ENCODE results near the gene CATSPER3.

The CATSPER3 gene

GRCh38 chr5:135012033-135012588 is 44.4 kb downstream of the CATSPER3 start:
- no peak for DNase-seq

DNA sequence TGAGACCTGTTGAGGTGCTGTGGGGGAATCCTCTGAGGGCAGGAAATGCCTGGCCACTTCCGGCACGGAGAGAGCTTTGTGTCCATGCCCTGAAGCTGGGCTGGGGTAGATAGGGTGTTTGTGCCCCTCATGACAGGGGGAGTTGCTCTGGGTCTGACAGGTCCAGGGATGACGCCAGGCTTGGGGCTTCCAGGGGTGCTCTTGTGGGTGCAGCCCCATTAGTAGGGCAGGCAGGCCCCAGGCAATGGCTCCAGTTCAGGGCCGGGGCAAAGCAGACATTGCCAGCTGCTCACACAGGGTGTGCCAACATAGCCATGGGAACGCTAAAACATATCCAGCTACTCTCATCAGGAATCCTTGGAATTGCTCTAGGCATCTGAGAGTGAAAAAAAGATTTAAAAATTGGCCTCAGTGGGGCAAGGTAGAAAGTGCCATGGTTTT is 45.3 kb downstream of the CATSPER3 start:
- no peak for DNase-seq

DNA sequence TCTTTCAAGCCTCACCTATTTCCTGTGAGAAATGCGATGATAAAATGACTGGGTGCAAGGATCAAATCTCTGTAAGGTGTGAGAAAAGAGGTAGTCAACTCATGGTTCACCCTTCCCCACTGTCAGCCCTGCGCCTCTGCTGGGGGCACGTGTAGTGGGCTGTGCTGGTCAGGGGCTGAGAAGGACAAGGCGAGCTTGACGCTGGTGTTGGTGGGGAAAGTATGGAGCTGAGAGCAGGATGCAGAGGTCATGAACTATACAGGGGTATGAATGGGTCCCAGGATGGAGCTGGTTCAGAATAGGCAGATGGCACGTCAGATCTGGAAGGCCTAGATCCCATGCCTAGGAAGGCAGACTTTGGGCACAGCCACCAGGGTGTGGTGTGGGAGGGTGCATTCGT is 45.7 kb downstream of the CATSPER3 start:
- no peak for DNase-seq

- DNase-seq, result no peak
Observed at GRCh38 chr5:135013947-135014570, 46.4 kb downstream of the CATSPER3 start.

GRCh38 chr5:135015942-135016341 is 48.2 kb downstream of the CATSPER3 start:
- no peak for DNase-seq

DNA sequence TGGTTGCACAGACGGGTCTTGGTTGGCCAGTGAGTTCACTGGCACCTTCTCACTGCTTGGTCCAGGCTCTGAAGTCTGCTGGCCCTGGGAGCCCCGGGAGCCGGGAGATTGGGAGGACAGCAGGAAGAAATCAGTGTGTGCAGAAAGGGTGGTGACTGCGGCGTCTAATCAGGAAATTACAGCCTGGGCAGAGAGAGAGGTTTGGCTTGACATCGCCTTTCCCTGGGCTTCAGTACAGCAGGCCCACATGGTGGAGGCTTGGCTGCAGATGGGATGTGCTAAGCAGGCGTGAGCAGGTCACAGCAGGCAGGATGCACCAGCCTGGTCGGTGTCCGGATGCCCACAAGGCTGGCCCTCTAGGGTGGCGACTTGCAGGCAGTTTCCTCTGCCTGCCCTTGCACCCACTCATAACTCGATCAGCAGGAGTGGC is 49.2 kb downstream of the CATSPER3 start:
- no peak for DNase-seq

DNA sequence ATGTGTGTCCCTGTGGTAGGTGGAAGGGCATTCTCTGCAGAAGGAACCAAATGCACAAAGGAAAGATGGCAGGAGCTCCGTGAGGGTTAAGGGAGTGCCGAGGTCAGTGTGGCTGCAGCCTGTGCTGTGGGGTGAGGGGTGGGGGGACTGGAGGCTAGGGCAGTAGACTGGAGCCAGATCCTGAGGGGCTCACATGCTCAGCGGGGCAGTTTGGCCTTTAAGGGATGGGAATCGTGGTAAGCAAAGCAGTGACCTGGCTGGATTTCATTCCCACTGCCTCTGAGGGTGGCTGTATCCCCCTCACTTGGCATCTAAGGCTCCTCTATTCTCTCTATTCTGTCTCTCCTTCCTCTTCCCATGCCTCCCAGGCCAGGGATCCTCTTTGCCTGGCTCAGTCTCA is 50.8 kb downstream of the CATSPER3 start:
- no peak for DNase-seq

- DNase-seq, result no peak
Observed at GRCh38 chr5:135019314-135019713, 51.6 kb downstream of the CATSPER3 start.

- no peak for DNase-seq
Observed at GRCh38 chr5:135020111-135020895, 52.6 kb downstream of the CATSPER3 start.

- no peak for DNase-seq
Observed at GRCh38 chr5:135024956-135025729, 57.4 kb downstream of the CATSPER3 start.

DNA sequence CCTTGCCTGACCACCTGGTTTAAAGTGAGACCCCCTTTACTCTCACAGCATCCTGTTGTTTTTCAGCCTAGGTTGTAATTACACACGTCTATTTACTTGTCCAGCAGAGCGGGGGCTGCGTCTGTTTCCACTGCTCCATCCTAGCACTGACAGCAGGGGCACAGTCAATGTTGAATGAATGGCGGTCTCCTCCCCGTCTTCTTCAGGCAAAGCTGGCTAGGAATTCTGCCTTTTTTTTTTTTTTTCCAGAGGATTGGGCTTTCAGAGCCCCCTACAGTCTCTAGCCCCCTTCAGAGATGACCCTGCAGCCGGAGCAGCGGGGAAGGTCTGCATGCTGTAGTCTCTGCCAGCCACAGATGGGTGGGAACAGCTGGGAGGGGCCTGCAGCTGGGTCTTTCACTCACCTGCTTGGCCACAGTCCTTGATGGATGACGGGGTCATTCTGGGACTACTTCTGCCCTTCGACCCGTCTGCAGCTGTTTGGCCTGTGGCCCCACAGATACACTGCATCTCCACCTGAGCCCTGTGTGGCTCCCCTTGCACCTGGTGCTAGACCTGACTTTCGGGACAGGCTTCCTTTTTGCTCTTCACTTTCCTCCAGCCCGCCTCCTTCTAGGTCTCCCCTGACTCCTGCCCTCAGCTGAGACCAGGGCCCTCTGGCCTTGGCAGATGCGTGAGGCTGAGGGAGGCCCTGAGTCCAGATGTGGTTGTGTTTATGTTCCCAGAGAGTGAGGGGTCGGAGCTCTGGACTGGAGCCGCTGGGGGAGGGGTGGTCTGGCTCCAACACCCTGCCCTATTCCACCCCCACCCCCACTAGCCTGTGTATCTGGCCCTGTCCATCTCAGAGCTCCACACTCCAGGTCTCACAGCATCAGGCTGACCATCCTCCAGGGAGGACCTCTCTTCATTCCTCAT is 58.3 kb downstream of the CATSPER3 start:
- no peak for DNase-seq

- no peak for DNase-seq
Observed at GRCh38 chr5:135026645-135027265, 59.0 kb downstream of the CATSPER3 start.

GRCh38 chr5:135027266-135027696 is 59.6 kb downstream of the CATSPER3 start:
- DNase-seq, result no peak

GRCh38 chr5:135027697-135028615 is 60.2 kb downstream of the CATSPER3 start:
- DNase-seq, result no peak

DNA sequence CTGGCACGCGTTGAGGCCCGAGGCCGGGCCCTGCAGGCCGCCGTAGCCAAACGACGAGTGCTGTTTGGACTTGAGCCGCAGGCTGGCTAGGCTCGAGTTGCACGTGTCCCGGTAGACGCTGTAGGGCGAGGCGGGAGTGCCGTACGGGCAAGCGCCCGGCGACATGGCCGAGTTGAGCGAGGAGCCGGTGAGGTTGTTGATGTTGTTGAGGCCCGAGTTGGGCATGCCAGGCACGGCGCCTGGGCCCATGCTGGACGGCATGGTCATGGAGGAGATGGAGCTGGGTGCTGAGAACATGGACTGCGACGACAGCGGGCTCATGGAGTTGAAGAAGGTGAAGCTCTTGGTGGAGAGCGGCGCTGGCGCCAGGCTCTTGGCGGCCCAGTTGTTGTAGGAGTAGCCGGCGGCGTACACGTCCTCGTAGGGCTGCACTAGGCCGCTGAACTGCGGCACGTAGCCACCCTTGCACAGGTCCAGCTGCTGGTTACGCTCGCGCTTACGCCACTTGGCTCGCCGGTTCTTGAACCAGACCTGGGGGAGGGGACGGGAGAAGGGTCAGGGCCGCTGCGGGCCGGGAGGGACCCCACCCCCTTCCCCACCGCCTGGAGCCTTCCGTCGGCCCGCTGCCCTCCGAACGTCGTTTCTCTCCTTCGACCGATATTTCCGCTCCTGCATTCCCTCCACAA is 61.2 kb downstream of the CATSPER3 start:
- DNase-seq, result no peak

DNA sequence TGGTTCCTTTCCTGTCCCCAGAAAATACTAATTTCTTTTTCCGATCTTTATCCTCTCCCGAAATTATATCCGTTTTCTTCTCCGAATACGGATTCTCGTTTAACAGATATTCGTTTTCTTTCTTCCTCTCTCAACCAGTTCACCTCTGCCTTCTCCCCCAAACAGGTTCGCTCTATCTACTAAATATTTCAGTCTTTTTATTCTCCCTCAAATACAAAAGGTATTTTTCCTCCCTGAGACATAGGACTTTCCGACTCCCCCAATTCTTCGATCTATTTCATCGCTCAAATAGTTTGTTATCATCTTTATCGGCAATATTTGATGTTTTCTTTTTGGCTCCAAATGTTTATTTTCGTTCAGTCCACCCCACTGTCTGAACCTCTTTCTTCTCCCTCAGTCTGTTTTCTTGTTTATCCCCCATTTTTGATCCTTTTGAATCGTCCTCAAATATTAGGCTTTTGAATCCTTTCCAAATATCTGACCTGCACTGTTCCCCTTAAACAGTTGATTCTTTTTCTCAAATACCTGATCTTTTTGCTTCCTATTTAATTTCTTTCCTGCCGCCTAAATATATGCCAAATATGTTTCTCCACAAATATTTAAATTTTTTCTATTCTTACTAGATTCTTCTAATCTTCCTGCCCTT is 61.9 kb downstream of the CATSPER3 start:
- no peak for DNase-seq

- DNase-seq, result no peak
Observed at GRCh38 chr5:135030123-135030955, 62.6 kb downstream of the CATSPER3 start.

All from NCI-H2107 (cell line).